ENCODE results near the gene CMPK1.
"Not testable (repeated sequence)": the region's sequence is repeated elsewhere in the genome, so short reads cannot be mapped to it uniquely, and the experiment has no call there.

CMPK1 gene

GRCh38 chr1:47337350-47337749, 3.8 kb downstream of the CMPK1 start:
- TF ChIP-seq CTCF (IDR thresholded peaks at IDR 0.05; ENCODE audit: borderline replicate concordance, control extremely low read depth, extremely low read depth, insufficient read depth, missing control alignments): no peak
- in situ Hi-C loops (cut with MboI; ENCODE audit: low sequenced_read_pairs, unreplicated experiment): no loop called here
- DNase-seq (ENCODE audit: low spot score): no peak

- TF ChIP-seq CTCF (IDR thresholded peaks at IDR 0.05; ENCODE audit: borderline replicate concordance, control extremely low read depth, extremely low read depth, insufficient read depth, missing control alignments): no peak
- DNase-seq (ENCODE audit: low spot score): no peak
- in situ Hi-C loops (cut with MboI; ENCODE audit: low sequenced_read_pairs, unreplicated experiment): no loop called here
Observed at GRCh38 chr1:47338249-47339077, 4.9 kb downstream of the CMPK1 start.

- no peak for DNase-seq (ENCODE audit: low spot score)
- in situ Hi-C loops (cut with MboI; ENCODE audit: low sequenced_read_pairs, unreplicated experiment): no loop called here
- no peak for TF ChIP-seq CTCF (IDR thresholded peaks at IDR 0.05; ENCODE audit: borderline replicate concordance, control extremely low read depth, extremely low read depth, insufficient read depth, missing control alignments)
Observed at GRCh38 chr1:47340227-47340626, 6.6 kb downstream of the CMPK1 start.

- DNase-seq (ENCODE audit: low spot score); in situ Hi-C loops (cut with MboI; ENCODE audit: low sequenced_read_pairs, unreplicated experiment): not testable (repeated sequence)
Observed at GRCh38 chr1:47346979-47347378, 13.4 kb downstream of the CMPK1 start.

GRCh38 chr1:47347735-47348134, 14.1 kb downstream of the CMPK1 start:
- in situ Hi-C loops (cut with MboI; ENCODE audit: low sequenced_read_pairs, unreplicated experiment): no loop called here
- no peak for DNase-seq (ENCODE audit: low spot score)
- no peak for TF ChIP-seq CTCF (IDR thresholded peaks at IDR 0.05; ENCODE audit: borderline replicate concordance, control extremely low read depth, extremely low read depth, insufficient read depth, missing control alignments)

GRCh38 chr1:47348246-47348645, 14.7 kb downstream of the CMPK1 start:
- no peak for TF ChIP-seq CTCF (IDR thresholded peaks at IDR 0.05; ENCODE audit: borderline replicate concordance, control extremely low read depth, extremely low read depth, insufficient read depth, missing control alignments)
- in situ Hi-C loops (cut with MboI; ENCODE audit: low sequenced_read_pairs, unreplicated experiment): no loop called here
- no peak for DNase-seq (ENCODE audit: low spot score)

GRCh38 chr1:47351305-47351704, 17.7 kb downstream of the CMPK1 start:
- DNase-seq (ENCODE audit: low spot score): no peak
- no peak for TF ChIP-seq CTCF (IDR thresholded peaks at IDR 0.05; ENCODE audit: borderline replicate concordance, control extremely low read depth, extremely low read depth, insufficient read depth, missing control alignments)
- in situ Hi-C loops (cut with MboI; ENCODE audit: low sequenced_read_pairs, unreplicated experiment): no loop called here
